GM13977 (cell line): ENCODE results near the gene SIGLEC7.
A peak's percentile ranks its signal among the peaks of the same experiment; 100 is the strongest.

ENCODE experiments used
- DNase-seq: peaks from one replicate; pipeline ENCODE4 v3.0.0; 2012; ENCODE audit warnings: low spot score
- CTCF ChIP-seq: IDR thresholded peaks from 2 replicates; pipeline ENCODE4 v1.5.1; 2012; ENCODE audit warnings: mild to moderate bottlenecking, control low read depth; ENCODE audit not compliant: insufficient read depth; ENCODE audit errors: extremely low read depth, missing control alignments
- in situ Hi-C: fragments of 300-500 bp; cut with MboI; formaldehyde crosslinking; loops from one replicate; pipeline ENCODE4 v1.12.0; 2022; ENCODE audit warnings: low sequenced_read_pairs, low pct_unique_long_range_greater_than_20kb, mixed read lengths, inconsistent platforms; ENCODE audit not compliant: unreplicated experiment

The SIGLEC7 gene

GRCh38 chr19:51103926-51104341 is 38.2 kb upstream of the SIGLEC7 start:
- in situ Hi-C loops: no loop called here
- DNase-seq: no peak
- no peak for TF ChIP-seq CTCF

- TF ChIP-seq CTCF: no peak
- in situ Hi-C loops: no loop called here
- DNase-seq: no peak
These were observed 34.6 kb upstream of the SIGLEC7 start for GRCh38 chr19:51107406-51108065.

- DNase-seq: peak; percentile 97
- TF ChIP-seq CTCF: no peak
- in situ Hi-C loops: no loop called here
These were observed 33.9 kb upstream of the SIGLEC7 start, which contains the start of gene CTU1 for GRCh38 chr19:51108066-51108804. Gene CTU1, minus strand, starts transcription at chr19:51108409. Its CDS starts 3,840 bp downstream, at chr19:51104569.

GRCh38 chr19:51108805-51109146 is 33.3 kb upstream of the SIGLEC7 start:
- DNase-seq: no peak
- in situ Hi-C loops: no loop called here
- TF ChIP-seq CTCF: no peak

GRCh38 chr19:51110666-51110971 is 31.5 kb upstream of the SIGLEC7 start:
- TF ChIP-seq CTCF: no peak

GRCh38 chr19:51111606-51112005 is 30.5 kb upstream of the SIGLEC7 start:
- DNase-seq: no peak
- in situ Hi-C loops: no loop called here
- TF ChIP-seq CTCF: no peak

More at GRCh38 chr19:51110666-51110971, 31.5 kb upstream of the SIGLEC7 start:
- in situ Hi-C loops: no loop called here
- no peak for DNase-seq
